Breast epithelium (tissue), 4 donors: ENCODE measurements around the gene PLCXD1. TPM values are rescaled to one million over a fixed set of nuclear protein-coding genes. Genes with fewer than 3 reads are reported as not detected.
"Not testable (repeated sequence)": the region's sequence is repeated elsewhere in the genome, so short reads cannot be mapped to it uniquely, and the experiment has no call there.

Experiments
- DNase-seq, 2 donors: peaks; one replicate each; pipeline ENCODE4 v3.0.0-alpha.2; 2019; ENCODE audit warnings: low spot score in 2 of 2
- H3K27ac ChIP-seq, 2 donors: fragments of 200-600 bp; sonication (generic) in 1 of 2; one replicate each; pipeline ENCODE4 v1.5.1; 2016 to 2019; ENCODE audit warnings: mild to moderate bottlenecking in 1 of 2
- H3K27me3 ChIP-seq, 2 donors: fragments of 200-600 bp; sonication (generic) in 1 of 2; one replicate each; pipeline versions ENCODE4 v1.5.1 to v1.6.0; 2017 to 2019; ENCODE audit warnings: control low read depth in 1 of 2, mild to moderate bottlenecking in 1 of 2
- H3K36me3 ChIP-seq: fragments of 200-600 bp; one replicate; pipeline ENCODE4 v1.5.1; 2019
- H3K4me1 ChIP-seq, 2 donors: fragments of 200-600 bp; sonication (generic); one replicate each; pipeline ENCODE4 v1.5.1; 2016 to 2019; ENCODE audit warnings: control low read depth in 1 of 2
- H3K4me3 ChIP-seq, 3 donors: fragments of 200-600 bp; sonication (generic); 1 replicate in 2 of 3; 2 replicates in 1 of 3; pipeline ENCODE4 v1.5.1; 2016 to 2019; ENCODE audit warnings: mild to moderate bottlenecking in 3 of 3, moderate library complexity in 2 of 3
- H3K9me3 ChIP-seq, 2 donors: fragments of 200-600 bp; sonication (generic) in 1 of 2; one replicate each; pipeline ENCODE4 v1.5.1; 2016 to 2019; ENCODE audit warnings: control low read depth in 1 of 2
- CTCF ChIP-seq, 3 donors: fragments of 450-650 bp; IDR thresholded peaks; one replicate each; pipeline ENCODE4 v1.5.1; 2016 to 2017; ENCODE audit warnings: antibody characterized with exemption in 3 of 3, mild to moderate bottlenecking in 3 of 3, moderate library complexity in 3 of 3
- POLR2A ChIP-seq: fragments of 450-650 bp; IDR thresholded peaks from one replicate; pipeline ENCODE4 v1.6.1; 2016; ENCODE audit warnings: antibody characterized with exemption, mild to moderate bottlenecking, moderate library complexity
- POLR2AphosphoS5 ChIP-seq, 3 donors: sonication (generic); formaldehyde crosslinking; IDR thresholded peaks; one replicate each; pipeline ENCODE4 v1.6.1; 2017; ENCODE audit warnings: antibody characterized with exemption in 3 of 3
- intact Hi-C: fragments of 100-400 bp; cut with DNase I; formaldehyde crosslinking; loops from one replicate; pipeline ENCODE4 v1.15.1; 2023; ENCODE audit warnings: low total_unique reads
- total RNA-seq, 3 donors: library from RNA; depleted of rRNA; stranded (reverse); fragments of >200 nt; gene quantifications; one replicate each; pipeline ENCODE4 v1.1.0, GENCODE V29; 2016

The PLCXD1 gene
- total RNA-seq, 3 donors from 2014 or later = 10.5 to 15.5 (median 12.3) TPM

DNA sequence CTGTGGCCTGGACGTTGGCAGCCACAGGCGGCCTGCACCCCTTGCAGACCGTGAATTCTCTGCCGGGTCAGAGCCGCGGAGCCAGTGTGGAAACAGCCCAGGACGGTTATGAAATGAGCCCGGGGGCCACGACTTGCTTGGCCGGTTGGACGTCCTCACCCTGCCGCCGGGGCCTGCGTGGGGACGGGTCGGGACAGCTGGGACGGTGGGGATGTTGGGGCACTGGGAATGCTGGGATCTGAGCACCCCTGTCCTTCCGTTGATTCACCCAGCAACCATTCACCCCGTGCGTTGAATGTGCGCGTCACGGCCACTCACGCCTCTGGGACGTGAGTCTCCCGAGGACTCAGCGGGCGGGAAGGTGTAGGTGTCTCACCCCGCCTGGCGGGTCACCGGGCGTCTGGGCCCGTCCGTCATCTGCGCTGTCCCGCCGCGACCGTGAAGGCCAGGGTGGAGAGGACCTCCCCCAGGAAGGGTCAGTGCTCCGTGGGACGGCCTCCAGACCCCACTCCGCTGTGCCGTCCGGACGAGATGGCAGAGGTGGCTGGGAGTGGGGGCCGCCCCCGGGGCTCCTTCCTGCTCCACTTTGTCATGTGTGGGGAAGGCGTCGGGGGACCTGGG is 4.5 kb upstream of the PLCXD1 start:
- Histone ChIP-seq H3K4me1 (peaks cover 0 to 4% of the 10 kb centered on the region in 2 donors), H3K9me3 (no peaks in the 10 kb centered on the region), H3K4me3 (peak overlapping the region; percentile 45 to 82 (median 67)), H3K27me3 (no peaks in the 10 kb centered on the region), H3K27ac (peak overlapping the region; percentile 73 to 84), H3K36me3 (no peaks in the 10 kb centered on the region)
- peak; percentile 74 to 84 for DNase-seq
- intact Hi-C loops = no loop called here
- no peak for TF ChIP-seq POLR2A
- TF ChIP-seq CTCF (IDR thresholded peaks at IDR 0.05) = no peak
- TF ChIP-seq POLR2AphosphoS5 (IDR thresholded peaks at IDR 0.05) = no peak

DNA sequence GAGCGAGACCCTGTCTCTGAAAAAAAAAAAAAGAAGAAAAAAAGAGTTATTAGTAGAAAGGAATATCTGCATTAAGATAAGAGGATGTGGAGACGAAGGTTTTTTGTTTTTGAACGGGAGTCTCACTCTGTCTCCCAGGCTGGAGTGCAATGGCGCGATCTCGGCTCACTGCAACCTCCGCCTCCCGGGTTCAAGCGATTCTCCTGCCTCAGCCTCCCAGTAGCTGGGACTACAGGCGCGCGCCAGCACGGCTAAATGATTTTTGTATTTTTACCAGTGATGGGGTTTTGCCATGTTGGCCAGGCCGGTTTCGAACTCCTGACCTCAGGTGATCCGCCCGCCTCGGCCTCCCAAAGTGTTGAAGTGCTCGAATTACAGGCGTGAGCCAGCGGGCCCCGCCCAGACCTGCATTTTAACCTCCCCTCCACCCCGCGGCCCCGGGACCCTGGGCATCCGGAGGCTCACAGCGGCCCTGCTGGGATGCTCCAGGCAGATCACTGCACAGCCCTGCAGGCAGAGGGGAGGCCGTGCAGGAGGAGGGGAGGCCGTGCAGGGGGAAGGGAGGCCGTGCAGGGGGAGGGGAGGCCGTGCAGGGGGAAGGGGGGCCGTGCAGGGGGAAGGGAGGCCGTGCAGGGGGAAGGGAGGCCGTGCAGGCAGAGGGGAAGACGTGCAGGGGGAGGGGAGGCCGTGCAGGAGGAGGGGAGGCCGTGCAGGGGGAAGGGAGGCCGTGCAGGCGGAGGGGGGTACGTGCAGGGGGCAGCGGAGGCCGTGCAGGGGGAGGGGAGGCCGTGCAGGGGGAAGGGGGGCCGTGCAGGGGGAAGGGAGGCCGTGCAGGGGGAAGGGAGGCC is 1.2 kb upstream of the PLCXD1 start:
- H3K4me3 ChIP-seq, intact Hi-C loops, H3K36me3 ChIP-seq, H3K9me3 ChIP-seq, H3K27me3 ChIP-seq, H3K27ac ChIP-seq, DNase-seq, H3K4me1 ChIP-seq: not testable (repeated sequence)

- H3K4me3 ChIP-seq = peak overlapping the region in 2 of 3 donors; percentile 35 to 52
- H3K4me1 ChIP-seq, H3K36me3 ChIP-seq, H3K27me3 ChIP-seq, DNase-seq, intact Hi-C loops, H3K27ac ChIP-seq, H3K9me3 ChIP-seq: not testable (repeated sequence)
Measured at GRCh38 chrX:280722-281121, 459 bp upstream of the PLCXD1 start.

GRCh38 chrX:282000-282681 is 960 bp downstream of the PLCXD1 start:
- DNase-seq = peak in 1 of 2 donors; percentile 20
- H3K4me1 ChIP-seq, H3K9me3 ChIP-seq, H3K36me3 ChIP-seq, H3K4me3 ChIP-seq, intact Hi-C loops, H3K27me3 ChIP-seq: not testable (repeated sequence)
- H3K27ac ChIP-seq = peak overlapping the region in 1 of 2 donors; percentile 44

DNA sequence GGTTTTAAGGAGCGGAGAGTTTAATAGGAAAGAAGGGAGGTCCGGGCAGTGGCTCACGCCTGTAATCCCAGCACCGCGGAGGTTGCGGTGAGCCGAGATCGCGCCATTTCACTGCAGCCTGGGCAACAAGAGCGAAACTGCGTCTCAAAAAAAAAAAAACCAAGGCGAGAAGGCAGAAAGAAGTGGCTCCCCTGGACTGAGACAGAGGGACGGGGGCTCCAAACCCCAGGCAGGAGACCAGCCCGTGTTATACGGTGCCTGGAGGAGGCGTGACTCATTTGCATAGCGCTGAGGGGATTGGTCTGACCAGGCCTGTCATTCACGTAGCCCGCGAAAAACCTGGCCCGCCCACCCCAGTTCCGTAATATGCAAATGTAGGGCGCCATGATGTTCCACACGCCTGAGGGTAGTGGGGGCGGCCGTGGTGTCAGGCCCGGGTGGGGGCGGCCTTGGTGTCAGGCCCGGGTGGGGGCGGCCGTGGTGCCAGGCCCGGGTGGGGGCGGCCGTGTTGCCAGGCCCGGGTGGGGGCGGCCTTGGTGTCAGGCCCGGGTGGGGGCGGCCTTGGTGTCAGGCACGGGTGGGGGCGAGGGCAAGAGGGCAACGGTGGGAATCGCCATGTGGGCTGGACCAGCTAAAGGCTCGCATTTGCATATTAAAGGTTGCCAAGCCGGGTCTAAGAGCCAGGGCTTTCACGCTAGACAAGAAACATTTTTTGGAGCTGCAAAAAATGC is 2.1 kb downstream of the PLCXD1 start:
- TF ChIP-seq POLR2A = no peak
- no peak for TF ChIP-seq CTCF (IDR thresholded peaks at IDR 0.05)
- peak in 1 of 3 donors; percentile 19 for TF ChIP-seq POLR2AphosphoS5 (IDR thresholded peaks at IDR 0.05)
- H3K4me3 ChIP-seq = peak overlapping the region; percentile 43 to 75 (median 55)
- peak overlapping the region; percentile 73 to 82 for H3K27ac ChIP-seq
- peak; percentile 89 for DNase-seq
- no peaks in the 10 kb centered on the region for H3K27me3 ChIP-seq
- H3K36me3 ChIP-seq = no peaks in the 10 kb centered on the region
- intact Hi-C loops = no loop called here
- H3K9me3 ChIP-seq = no peaks in the 10 kb centered on the region
- no peaks in the 10 kb centered on the region for H3K4me1 ChIP-seq

DNA sequence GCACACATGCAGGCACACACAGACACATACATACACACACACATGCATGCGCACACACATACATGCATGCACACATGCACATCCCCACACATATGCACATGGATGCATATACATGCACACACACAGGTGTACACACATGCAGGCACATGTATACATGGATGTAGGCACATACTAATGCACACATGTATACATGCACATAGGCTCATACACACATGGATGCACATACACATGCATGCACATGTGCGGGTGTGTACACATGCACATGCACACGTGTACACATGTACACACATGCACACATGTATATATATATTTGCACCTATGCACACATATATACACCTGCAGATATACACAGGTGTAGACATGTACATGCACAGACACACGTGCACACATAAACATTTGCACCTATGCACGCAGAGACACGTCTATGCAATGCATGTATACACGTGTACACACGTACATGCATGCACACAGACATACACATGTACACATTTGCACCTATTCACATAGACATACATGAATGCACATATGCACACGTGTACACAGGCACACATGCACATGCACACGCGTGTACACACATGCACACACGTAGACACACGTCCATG is 4.0 kb downstream of the PLCXD1 start:
- H3K4me3 ChIP-seq = no peak overlapping the region
- H3K4me1 ChIP-seq = no peaks in the 10 kb centered on the region
- no peaks in the 10 kb centered on the region for H3K36me3 ChIP-seq
- no peaks in the 10 kb centered on the region for H3K9me3 ChIP-seq
- TF ChIP-seq POLR2AphosphoS5 (IDR thresholded peaks at IDR 0.05) (no peak), CTCF (IDR thresholded peaks at IDR 0.05) (no peak), POLR2A (no peak)
- intact Hi-C loops = no loop called here
- H3K27me3 ChIP-seq = no peaks in the 10 kb centered on the region
- DNase-seq = no peak
- no peak overlapping the region for H3K27ac ChIP-seq
